Upper lobe of left lung (tissue), 4 donors: Measurements from ENCODE around the gene CASS4.

Source experiments
- POLR2AphosphoS5 ChIP-seq, 2 donors: sonication (generic); formaldehyde crosslinking; IDR thresholded peaks; one replicate each; pipeline ENCODE4 v1.5.1; 2017; ENCODE audit warnings: antibody characterized with exemption in 2 of 2
- TF ChIP-seq, protein P1 (sequence below), 6 experiments: fragments of 450-650 bp in 4 of 6; fragments of 200-600 bp in 2 of 6; sonication (generic) in 2 of 6; IDR thresholded peaks; one replicate each; pipeline ENCODE4 v1.5.1; 2016 to 2019; ENCODE audit warnings: antibody characterized with exemption in 6 of 6

- TF ChIP-seq, protein P1, sequence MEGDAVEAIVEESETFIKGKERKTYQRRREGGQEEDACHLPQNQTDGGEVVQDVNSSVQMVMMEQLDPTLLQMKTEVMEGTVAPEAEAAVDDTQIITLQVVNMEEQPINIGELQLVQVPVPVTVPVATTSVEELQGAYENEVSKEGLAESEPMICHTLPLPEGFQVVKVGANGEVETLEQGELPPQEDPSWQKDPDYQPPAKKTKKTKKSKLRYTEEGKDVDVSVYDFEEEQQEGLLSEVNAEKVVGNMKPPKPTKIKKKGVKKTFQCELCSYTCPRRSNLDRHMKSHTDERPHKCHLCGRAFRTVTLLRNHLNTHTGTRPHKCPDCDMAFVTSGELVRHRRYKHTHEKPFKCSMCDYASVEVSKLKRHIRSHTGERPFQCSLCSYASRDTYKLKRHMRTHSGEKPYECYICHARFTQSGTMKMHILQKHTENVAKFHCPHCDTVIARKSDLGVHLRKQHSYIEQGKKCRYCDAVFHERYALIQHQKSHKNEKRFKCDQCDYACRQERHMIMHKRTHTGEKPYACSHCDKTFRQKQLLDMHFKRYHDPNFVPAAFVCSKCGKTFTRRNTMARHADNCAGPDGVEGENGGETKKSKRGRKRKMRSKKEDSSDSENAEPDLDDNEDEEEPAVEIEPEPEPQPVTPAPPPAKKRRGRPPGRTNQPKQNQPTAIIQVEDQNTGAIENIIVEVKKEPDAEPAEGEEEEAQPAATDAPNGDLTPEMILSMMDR (IDR thresholded peaks at IDR 0.05): no peak
- no peak for TF ChIP-seq POLR2AphosphoS5 (IDR thresholded peaks at IDR 0.05)
Measured at GRCh38 chr20:56423886-56424285, 11.8 kb downstream of the CASS4 start.
